Progenitor cell of endocrine pancreas (in vitro differentiated cells): ENCODE results near the gene GRAMD4. TPM values are rescaled to one million over a fixed set of nuclear protein-coding genes. Genes with fewer than 3 reads are reported as not detected.

ENCODE experiments used
- DNase-seq: peaks from one replicate; pipeline ENCODE4 v3.0.0; 2021; ENCODE audit warnings: low spot score; ENCODE audit not compliant: unreplicated experiment
- H3K27ac Mint-ChIP-seq: 2 replicates; pipeline ENCODE4 v1.8.0; 2021; ENCODE audit warnings: mild to moderate bottlenecking, moderate library complexity, mixed read lengths
- H3K27me3 Mint-ChIP-seq: 2 replicates; pipeline ENCODE4 v1.8.0; 2021; ENCODE audit warnings: mixed read lengths
- H3K36me3 Mint-ChIP-seq: 2 replicates; pipeline ENCODE4 v1.8.0; 2022; ENCODE audit warnings: mixed read lengths; ENCODE audit not compliant: insufficient read depth
- H3K4me1 Mint-ChIP-seq: 2 replicates; pipeline ENCODE4 v1.8.0; 2021; ENCODE audit warnings: low read depth, mixed read lengths
- H3K4me3 Mint-ChIP-seq: 2 replicates; pipeline ENCODE4 v1.8.0; 2021; ENCODE audit warnings: low read depth, mild to moderate bottlenecking, moderate library complexity, mixed read lengths
- H3K9me3 Mint-ChIP-seq: 2 replicates; pipeline ENCODE4 v1.8.0; 2021; ENCODE audit warnings: low read depth, mixed read lengths
- CTCF ChIP-seq: fragments of 200-600 bp; sonication (generic); IDR thresholded peaks from one replicate; pipeline ENCODE4 v1.5.0; 2021; ENCODE audit warnings: antibody characterized with exemption, mild to moderate bottlenecking; ENCODE audit not compliant: unreplicated experiment
- total RNA-seq: library from RNA; stranded (reverse); gene quantifications from 2 replicates; pipeline ENCODE4 v1.2.1, GENCODE V29; 2021

Gene GRAMD4
- total RNA-seq, 1 donor from 2014 or later: 68.8 TPM

DNA sequence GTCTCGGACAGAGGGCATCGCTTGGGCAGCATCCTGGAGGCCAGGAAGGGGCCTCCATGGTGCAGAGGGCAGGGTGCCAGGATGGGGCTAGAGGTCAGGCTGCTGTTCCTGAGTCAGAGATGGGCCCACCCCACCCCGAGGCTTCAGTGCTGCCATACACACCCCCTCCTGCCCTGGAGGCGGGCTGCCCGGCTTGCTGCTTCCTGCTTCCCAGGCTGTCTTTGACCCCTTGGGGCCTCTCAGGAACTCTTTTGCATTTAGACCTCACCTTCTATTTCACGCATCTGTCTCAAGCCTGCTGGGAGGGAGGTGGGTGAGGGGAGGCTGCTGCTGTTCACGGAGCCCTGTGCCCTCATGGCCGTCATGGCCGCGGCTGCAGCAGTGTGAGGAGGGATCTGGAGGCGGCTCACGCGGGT, 6.6 kb upstream of the GRAMD4 start:
- TF ChIP-seq CTCF: no peak
- Mint-ChIP-seq H3K4me1 (peaks cover 25% of the 10 kb centered on the region), H3K4me3 (no peak overlapping the region), H3K27me3 (no peaks in the 10 kb centered on the region), H3K27ac (peak overlapping the region; percentile 64), H3K9me3 (no peaks in the 10 kb centered on the region), H3K36me3 (no peaks in the 10 kb centered on the region)
- DNase-seq: no peak

GRCh38 chr22:46614025-46614931, 5.9 kb upstream of the GRAMD4 start:
- Mint-ChIP-seq H3K27ac (peak overlapping the region; percentile 64), H3K36me3 (no peaks in the 10 kb centered on the region), H3K9me3 (no peaks in the 10 kb centered on the region), H3K4me1 (peaks cover 22% of the 10 kb centered on the region), H3K4me3 (no peak overlapping the region), H3K27me3 (no peaks in the 10 kb centered on the region)
- no peak for TF ChIP-seq CTCF
- DNase-seq: no peak

DNA sequence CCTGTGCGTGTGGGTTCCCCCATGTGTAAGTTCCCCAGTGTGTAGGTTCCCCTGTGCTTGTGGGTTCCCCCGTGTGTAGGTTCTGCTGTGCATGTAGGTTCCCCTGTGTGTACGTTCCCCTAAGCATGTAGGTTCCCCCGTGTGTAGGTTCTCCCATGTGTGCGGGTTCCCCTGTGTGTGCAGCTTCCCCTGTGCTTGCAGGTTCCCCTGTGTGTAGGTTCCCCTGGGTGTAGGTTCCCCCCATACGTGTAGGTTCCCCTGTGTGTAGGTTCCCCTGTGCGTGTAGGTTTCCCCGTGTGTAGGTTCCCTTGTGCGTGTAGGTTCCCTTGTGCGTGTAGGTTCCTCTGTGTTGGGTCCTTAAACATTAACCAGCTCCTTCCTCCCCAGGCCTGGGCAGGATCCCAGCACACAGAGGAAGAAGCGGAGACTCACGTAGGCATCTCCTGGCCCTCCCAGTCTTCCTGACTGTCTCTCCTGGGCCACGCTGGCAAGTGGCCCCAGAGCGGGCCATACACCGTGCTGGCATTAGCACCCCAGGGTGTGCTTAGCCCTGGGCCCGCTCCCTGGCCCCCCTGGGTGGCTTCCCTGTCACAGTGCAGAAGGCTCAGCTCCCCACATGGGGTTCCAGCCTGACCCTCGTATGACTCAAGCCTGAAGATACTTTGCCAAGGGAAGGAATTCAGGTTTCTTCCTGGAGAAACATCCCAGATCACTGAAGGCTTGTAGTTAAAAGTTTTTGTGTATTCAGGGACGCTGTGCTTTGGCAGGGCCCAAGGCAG, 2.8 kb upstream of the GRAMD4 start:
- no peaks in the 10 kb centered on the region for H3K27me3 Mint-ChIP-seq
- no peak overlapping the region for H3K4me3 Mint-ChIP-seq
- peaks cover 11% of the 10 kb centered on the region for H3K4me1 Mint-ChIP-seq
- H3K36me3 Mint-ChIP-seq: no peaks in the 10 kb centered on the region
- no peak for TF ChIP-seq CTCF
- peak overlapping the region; percentile 7 for H3K27ac Mint-ChIP-seq
- DNase-seq: no peak
- H3K9me3 Mint-ChIP-seq: no peaks in the 10 kb centered on the region

DNA sequence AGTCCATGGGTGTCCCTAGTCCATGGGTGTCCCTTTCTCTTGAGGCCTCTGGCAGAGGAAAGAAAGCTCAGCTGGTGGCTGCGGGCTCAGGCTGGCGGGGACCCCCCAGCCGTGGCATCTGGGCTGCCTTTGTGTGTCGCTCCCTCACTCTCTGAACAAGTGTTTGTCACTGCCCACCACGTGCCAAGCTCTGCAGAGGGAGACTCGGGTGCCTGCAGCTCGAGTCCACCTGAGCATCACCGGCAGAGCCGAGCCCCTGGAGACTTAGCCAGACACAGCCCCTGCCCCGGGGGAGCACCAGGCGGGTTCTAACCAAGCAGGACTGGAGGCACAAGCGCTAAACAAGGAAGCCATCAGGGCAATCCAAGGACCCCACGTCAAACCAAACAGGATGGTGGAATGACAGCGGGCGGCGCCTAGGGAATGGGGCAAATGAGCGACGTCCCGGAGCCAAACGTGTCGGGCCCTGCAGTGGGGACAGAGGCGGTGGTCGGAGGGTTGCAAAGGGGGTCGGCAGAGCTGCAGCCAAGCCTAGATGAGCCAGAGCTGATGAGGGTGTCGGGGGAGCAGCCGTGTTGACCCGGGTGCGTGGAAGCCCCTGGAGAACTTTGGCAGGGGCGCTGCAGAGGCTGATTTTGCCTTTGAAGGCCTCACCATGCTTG, 2.1 kb upstream of the GRAMD4 start:
- Mint-ChIP-seq H3K4me1 (peaks cover 7% of the 10 kb centered on the region), H3K27me3 (no peaks in the 10 kb centered on the region), H3K9me3 (no peaks in the 10 kb centered on the region), H3K36me3 (no peaks in the 10 kb centered on the region), H3K4me3 (no peak overlapping the region), H3K27ac (no peak overlapping the region)
- no peak for DNase-seq
- no peak for TF ChIP-seq CTCF

DNA sequence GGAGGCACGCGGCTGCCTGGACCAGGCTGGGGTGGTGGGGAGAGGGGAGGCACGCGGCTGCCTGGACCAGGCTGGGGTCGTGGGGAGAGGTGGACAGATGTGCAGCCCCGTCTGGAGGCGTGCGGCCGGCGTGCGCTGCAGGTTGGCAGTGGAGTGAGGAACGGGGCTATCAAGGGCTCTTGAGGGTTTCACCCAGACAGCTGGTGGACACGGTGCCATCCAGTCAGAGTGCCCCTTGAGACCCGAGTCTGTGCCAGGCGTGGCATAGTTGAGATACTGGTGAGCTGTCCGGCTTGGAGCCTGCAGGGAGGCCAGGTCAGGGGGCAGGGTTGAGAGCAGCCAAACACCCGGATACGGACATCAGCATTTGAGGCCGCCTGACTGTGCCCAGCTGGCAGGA, 1.5 kb upstream of the GRAMD4 start:
- Mint-ChIP-seq H3K9me3 (no peaks in the 10 kb centered on the region), H3K36me3 (no peaks in the 10 kb centered on the region), H3K4me1 (peaks cover 3% of the 10 kb centered on the region), H3K27ac (no peak overlapping the region), H3K27me3 (no peaks in the 10 kb centered on the region), H3K4me3 (no peak overlapping the region)
- TF ChIP-seq CTCF: no peak
- no peak for DNase-seq
